GM10248 (cell line): ENCODE data around the gene DOCK1.
"Not testable (repeated sequence)": the region's sequence is repeated elsewhere in the genome, so short reads cannot be mapped to it uniquely, and the experiment has no call there.

Source experiments
- CTCF ChIA-PET: fragments of 300-600 bp; sonication (Branson Sonifier 250); formaldehyde crosslinking; extraction: SDS; loops from one replicate; lab custom pipeline; 2021; ENCODE audit warnings: antibody characterized with exemption; lab: Yijun Ruan, JAX
- POLR2A ChIA-PET: fragments of 350-650 bp; sonication (Branson Sonifier 250); formaldehyde crosslinking; extraction: SDS; loops from one replicate; lab custom pipeline; 2020; ENCODE audit warnings: antibody characterized with exemption; lab: Yijun Ruan, JAX
- DNase-seq: peaks from one replicate; pipeline ENCODE4 v3.0.0; 2012; ENCODE audit errors: extremely low spot score
- TF ChIP-seq, protein P1 (sequence below): IDR thresholded peaks from 2 replicates; pipeline ENCODE4 v1.5.1; 2012; ENCODE audit warnings: mild to moderate bottlenecking, low read depth; ENCODE audit errors: extremely low read depth, missing control alignments, control extremely low read depth

DOCK1 gene

DNA sequence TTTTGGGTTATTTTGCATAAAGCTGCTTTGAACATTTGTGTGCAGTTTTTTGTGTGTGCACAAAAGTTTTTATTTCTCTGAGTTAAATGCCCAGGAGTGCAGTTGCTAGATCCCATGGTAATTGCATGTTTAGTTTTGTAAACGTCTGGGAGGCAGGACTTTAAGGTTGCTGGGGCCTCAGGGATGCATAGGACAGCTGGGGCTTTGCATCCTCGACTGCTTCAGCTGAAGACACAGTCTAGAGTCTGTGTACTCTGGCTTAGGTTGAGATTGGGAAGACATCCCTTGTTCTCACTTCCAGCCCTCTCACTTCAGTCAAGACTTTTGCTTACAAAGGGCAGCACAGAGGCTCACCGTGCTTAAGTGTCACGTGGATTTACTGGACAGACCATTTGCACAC lies 385.6 kb downstream of the DOCK1 start:
- ChIA-PET POLR2A (no interaction called here), CTCF (interaction anchor here (1.5 kb wide), 1 partner anchor 13 kb away, joined by 4 read pairs; no protein-coding TSS in a partner anchor)
- no peak for DNase-seq
- TF ChIP-seq, protein P1, sequence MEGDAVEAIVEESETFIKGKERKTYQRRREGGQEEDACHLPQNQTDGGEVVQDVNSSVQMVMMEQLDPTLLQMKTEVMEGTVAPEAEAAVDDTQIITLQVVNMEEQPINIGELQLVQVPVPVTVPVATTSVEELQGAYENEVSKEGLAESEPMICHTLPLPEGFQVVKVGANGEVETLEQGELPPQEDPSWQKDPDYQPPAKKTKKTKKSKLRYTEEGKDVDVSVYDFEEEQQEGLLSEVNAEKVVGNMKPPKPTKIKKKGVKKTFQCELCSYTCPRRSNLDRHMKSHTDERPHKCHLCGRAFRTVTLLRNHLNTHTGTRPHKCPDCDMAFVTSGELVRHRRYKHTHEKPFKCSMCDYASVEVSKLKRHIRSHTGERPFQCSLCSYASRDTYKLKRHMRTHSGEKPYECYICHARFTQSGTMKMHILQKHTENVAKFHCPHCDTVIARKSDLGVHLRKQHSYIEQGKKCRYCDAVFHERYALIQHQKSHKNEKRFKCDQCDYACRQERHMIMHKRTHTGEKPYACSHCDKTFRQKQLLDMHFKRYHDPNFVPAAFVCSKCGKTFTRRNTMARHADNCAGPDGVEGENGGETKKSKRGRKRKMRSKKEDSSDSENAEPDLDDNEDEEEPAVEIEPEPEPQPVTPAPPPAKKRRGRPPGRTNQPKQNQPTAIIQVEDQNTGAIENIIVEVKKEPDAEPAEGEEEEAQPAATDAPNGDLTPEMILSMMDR, result no peak

DNA sequence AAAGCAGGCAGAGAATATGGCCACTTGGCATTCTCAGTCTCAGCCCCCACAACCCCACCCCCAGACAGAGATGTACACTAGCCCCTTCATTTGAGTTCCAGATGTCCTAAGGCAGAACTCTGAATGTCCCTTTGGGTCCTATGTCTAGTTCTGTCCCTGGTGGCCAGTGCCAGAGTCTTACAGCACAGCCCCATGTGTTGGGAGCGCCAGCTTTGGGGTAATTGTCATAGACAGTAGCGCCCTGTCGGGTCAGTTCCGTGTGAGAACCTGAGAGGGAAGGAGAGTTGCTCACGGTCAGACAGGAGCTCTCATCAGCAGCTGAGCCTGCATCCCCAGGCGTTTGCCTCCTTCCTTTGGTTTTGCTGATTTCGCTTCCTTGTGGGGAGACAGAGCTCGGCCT lies 386.1 kb downstream of the DOCK1 start:
- ChIA-PET POLR2A (no interaction called here), CTCF (interaction anchor here (1.5 kb wide), 1 partner anchor 13 kb away, joined by 4 read pairs; no protein-coding TSS in a partner anchor)
- TF ChIP-seq, protein P1, result no peak
- DNase-seq, result no peak

DNA sequence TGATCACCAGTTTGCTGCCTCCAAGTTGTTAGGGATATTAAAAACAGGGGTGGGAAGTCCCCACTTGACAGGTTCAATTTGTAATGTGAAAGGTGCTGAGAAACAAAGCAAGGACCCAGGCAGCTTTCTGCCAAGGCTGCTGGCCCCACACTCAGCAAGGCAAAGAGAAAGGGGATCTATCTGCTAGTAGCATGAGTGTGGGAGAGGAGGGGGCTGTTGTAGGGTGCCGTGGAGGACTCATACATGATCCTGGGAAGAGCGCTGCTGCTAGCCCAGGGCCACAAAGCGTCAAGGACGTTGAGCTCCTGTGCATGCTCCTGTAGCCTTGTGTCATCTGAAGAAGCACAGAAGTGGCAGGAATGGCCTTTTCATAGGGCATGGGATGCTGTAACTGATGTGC lies 387.7 kb downstream of the DOCK1 start:
- TF ChIP-seq, protein P1, result no peak
- DNase-seq, result no peak
- POLR2A ChIA-PET, result no interaction called here
- CTCF ChIA-PET, result no interaction called here

DNA sequence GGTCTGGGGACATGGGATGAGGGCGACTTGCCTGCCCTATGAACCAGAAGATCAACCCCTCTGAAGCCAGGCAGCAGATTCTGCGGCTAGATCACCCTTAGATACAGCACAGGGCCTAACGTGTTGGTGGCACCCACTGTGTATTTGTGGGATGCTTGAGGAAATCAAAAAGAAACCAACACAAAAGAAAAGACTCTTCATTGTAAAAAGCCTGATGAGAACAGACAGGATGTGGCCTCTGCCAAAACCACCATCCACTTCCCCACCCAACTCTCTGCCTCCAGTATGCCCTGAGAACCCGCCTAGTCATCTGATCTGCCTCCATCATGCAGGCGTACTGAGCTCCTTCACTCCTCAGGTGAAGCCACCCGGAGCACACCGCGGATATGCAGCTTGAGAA lies 388.4 kb downstream of the DOCK1 start:
- POLR2A ChIA-PET, result no interaction called here
- TF ChIP-seq, protein P1, result no peak
- CTCF ChIA-PET, result no interaction called here
- no peak for DNase-seq

DNA sequence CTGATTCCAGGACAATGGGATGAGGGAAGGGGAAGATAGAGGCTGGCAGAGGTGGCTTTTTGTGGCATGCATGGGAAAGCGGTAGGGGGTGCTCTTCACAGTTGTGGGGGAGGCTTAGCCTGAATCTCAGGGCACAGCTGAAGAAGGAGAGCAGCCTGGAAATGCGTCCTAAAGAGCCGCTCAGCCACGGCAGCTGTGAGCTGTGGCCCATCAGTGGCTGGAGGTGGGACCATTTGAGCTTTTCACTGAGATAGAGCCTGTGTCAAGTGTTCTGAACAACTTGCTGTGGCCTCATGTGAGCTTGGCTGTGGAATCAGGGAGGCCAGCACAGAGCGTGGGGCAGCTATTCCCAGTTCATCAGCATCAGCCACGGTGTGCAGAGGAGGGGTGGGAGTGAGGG lies 391.5 kb downstream of the DOCK1 start:
- TF ChIP-seq, protein P1, result no peak
- DNase-seq, result no peak
- POLR2A ChIA-PET, result no interaction called here
- CTCF ChIA-PET, result no interaction called here

DNA sequence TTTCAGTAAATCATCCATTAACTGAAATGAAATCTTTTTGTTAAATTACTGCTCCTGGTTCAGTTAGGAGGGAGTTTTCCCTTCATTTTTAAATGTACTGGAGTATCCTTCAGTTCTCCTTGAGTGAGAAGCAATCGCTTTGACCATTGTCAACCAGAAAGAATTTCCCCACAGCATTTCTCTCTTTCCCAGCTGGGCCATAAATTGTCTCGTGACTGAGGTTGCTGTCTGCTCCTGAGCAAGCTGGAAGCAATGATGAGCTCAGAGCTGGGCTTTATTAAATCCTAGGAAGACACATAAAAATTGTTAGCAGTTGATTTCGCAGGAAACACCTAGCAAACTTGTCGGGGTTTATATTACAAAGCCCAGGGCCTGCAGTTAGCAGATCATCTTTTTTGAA lies 393.2 kb downstream of the DOCK1 start:
- ChIA-PET POLR2A (no interaction called here), CTCF (no interaction called here)
- no peak for DNase-seq
- TF ChIP-seq, protein P1, result no peak

DNA sequence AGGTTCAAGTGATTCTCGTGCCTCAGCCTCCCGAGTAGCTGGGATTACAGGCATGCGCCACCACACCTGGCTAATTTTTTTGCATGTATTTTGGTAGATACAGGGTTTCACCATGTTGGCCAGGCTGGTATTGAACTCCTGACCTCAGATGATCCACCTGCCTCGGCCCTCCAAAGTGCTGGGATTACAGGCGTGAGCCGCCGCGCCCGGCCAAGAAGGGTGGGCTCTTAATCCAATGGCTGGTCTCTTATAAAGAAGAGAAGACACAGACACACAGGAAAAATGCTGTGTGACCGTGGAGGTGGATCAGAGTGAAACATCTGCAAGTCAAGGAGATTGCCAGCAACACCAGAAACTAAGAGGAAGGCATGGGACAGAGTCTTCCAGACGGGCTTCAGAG lies 394.0 kb downstream of the DOCK1 start:
- DNase-seq, POLR2A ChIA-PET, CTCF ChIA-PET: not testable (repeated sequence)
